Stimulated activated CD4-positive, alpha-beta T cell treated with anti-CD3 and anti-CD28 coated beads, Interleukin-1b, Interleukin-23, amount 100 ng/mL, for 1 hour (primary cell): ENCODE data around the gene PTPRCAP.

ENCODE experiments used
- DNase-seq, 2 donors: peaks; one replicate each; pipeline ENCODE4 v3.0.0-alpha.2; 2020; ENCODE audit warnings: low read depth in 2 of 2

The PTPRCAP gene

DNA sequence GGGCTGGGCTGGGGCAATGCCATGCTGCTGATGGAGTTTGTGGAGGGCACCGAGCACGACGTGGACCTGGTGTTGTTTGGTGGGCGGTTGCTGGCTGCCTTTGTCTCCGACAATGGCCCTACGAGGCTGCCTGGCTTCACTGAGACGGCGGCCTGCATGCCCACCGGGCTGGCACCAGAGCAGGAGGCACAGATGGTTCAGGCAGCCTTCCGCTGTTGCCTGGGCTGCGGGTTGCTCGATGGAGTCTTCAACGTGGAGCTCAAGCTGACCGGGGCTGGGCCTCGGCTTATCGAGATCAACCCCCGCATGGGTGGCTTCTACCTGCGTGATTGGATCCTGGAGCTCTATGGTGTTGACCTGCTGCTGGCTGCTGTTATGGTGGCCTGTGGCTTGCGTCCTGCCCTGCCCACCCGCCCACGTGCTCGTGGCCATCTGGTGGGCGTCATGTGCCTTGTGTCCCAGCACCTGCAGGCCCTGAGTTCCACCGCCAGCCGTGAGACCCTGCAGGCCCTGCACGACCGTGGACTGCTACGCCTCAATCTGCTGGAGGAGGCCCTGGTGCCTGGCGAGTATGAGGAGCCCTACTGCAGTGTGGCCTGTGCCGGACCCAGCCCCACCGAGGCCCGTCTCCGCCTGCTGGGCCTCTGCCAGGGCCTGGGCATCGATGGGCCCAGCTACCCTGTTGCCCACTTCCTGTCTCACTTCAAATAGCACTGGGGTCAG, 13.4 kb downstream of the PTPRCAP start:
- DNase-seq = no peak

DNA sequence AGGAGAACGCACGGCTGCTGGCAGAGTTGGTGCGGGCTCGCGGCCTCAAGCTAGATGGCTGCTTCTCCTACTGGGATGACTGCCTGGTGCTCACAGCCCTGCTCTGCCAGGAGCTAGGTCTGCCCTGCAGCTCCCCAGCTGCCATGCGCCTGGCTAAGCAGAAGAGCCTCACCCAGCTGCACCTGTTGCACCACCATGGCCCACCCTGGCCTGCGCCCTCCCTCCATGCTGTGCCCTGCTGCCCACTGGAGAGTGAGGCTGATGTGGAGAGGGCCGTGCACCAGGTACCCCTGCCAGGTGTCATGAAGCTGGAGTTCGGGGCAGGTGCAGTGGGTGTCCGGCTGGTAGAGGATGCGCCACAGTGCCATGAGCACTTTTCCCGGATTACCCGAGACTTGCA, 14.0 kb downstream of the PTPRCAP start:
- DNase-seq = no peak

DNA sequence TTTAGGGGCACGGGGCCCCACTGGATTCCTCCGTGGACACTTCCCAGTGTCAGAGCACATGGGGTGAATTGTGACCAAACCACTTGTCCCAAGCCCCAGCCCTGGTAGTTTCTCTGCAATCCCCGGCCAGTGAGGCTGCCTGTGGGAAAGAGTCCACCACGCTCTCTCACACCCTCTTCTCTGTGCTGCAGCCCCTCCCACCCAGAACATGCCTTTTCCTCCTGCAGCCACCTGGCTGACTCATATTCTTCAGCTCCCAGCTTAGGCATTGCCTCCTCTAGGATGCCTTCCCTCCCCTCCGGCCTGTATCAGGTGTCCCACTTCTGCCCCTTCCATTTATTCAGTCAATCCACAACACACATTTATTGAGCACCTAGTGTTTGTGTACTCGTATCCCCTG, 14.6 kb downstream of the PTPRCAP start:
- DNase-seq = no peak

DNA sequence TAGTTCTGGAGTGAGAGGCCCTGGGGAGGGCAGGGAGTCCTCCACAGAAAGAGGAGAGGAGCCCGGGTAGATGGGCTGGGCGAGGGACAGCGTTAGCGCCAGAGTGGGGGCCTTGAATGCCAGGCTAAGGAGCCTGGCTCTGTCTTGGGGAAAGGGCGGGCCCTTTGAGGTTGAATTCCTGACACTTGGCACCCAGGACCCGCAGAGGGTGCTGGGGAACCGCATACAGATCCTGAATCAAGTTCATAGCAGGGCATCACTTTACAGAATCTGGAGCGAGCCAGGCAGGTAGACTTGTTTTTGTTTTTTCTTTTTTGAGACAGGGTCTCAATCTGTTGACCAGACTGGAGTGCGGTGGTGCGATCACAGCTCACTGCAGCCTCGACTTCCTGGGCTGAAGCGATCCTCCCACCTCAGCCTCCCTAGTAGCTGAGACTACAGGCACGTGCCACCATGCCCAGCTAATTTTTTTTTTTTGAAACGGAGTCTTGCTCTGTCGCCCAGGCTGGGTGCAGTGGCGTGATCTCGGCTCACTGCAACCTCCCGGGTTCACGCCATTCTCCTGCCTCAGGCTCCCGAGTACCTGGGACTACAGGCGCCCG, 16.0 kb downstream of the PTPRCAP start:
- DNase-seq = no peak

DNA sequence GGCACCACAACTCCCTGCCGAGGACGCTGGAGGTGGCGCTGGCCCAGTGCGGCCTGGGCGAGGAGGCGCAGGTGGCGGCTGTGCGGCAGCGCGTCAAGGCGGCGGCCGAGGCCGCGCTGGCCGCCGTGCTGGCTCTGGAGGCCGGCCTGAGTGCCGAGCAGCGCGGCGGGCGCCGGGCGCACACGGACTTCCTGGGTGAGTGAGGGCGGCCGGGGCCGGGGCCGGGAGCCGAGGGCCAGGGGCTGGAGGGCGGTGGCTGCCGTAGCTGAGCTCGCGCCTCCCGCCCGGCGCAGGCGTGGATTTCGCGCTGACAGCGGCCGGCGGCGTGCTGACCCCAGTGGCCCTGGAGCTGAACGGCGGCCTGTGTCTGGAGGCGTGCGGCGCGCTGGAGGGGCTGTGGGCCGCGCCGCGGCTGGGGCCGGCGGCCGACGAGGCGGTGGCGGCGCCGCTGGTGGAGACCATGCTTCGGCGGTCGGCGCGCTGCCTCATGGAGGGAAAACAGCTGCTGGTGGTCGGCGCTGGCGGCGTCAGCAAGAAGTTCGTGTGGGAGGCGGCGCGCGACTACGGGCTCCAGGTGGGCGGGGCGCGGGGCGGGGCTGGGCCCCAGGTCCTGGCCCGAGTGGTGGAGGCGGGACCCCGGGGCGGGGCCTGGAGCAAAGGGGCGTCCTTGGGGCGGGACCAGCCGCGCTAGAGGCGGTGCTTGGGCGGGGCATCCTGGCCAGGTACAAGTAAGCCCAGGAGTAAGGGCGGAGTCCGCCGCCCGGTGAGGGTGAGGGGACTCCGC, 16.6 kb downstream of the PTPRCAP start:
- DNase-seq = peak; percentile 99 to 100

DNA sequence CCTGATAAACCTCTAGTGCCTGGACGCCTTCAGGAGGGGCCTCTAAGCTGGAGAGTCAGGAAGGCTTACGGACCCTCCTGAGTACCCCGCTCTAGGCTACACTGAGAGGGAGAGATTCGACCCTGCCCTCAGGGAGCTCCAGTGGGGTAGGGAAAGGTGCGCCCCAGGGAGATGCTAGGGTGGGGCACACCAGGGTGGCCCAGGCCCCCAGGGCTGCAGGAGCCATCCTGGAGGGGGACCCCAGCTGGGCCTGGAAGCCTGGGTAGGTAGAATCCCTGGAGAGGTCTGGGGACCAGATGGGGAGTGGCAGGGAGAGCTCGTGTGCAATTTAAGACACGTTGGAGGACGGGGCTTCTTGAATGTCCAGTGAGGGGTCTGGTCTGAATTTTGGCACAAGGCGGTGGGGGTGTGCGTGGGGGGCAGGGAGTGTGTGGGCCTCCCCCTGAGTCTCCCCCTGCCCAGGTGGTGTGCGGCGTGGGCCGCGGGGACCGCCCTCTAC, 17.3 kb downstream of the PTPRCAP start:
- DNase-seq = no peak

DNA sequence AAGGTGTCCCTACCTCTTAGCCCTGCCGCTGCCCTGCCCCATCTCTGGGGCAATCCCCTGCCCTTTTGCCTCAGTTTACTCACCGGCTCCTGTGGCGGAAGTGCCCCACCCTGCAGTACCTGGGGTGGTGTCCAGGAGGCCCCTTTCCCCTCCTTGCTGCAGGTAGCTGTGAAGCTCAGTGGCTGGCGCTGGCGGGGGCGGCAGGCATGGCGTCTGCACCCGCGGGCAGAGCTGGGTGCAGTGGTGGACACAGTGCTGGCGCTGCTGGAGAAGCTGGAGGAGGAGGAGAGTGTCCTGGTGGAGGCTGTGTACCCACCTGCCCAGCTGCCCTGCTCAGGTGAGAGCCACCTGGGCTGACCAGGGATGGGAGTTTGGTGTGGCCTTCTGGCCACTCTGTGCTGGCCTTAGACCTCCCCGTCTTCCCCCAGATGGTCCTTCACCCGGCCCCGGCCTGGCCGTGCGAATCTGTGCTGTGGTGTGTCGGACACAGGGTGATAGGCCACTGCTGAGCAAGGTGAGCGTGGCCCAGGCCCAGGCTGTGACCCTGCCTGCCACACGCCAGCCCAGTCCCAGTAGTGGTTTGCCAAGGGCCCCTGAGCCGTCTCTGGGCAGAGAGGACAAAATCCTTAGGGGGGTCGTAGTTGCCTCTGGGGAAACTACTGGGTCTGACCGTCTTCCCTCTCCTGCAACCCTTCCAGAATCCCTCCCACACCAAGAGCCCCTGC, 18.0 kb downstream of the PTPRCAP start:
- DNase-seq = no peak

DNA sequence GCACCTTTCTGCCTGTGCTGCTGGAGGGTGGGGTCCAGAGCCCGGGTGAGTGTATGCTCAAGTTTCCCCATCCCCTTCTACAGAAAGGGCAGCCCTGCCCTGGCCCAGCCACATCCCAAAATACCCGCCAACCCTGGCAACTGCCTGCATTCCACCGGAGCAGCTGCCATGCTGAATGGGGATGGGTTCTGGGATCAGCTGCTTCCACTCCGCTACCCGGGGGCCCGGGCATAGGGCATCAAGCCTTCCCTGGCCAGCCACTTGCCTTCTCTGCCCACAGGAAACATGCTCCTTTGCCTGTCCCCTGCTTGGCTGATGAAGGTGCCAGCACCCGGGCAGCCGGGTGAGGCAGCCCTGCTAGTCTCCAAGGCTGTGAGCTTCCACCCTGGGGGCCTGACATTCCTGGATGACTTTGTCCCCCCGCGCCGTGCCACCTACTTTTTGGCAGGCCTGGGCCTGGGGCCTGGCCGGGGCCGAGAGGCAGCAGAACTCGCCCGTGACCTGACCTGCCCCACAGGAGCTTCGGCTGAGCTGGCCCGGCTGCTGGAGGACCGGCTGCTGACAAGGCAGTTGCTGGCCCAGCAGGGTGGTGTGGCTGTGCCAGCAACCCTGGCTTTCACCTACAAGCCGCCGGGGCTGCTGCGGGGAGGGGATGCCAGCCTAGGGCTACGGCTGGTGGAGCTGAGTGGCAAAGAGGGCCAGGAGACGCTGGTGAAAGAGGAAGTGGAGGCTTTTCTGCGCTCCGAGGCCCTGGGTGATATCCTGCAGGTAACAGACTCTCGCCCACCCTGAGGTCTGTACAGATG, 18.8 kb downstream of the PTPRCAP start:
- DNase-seq = no peak

DNA sequence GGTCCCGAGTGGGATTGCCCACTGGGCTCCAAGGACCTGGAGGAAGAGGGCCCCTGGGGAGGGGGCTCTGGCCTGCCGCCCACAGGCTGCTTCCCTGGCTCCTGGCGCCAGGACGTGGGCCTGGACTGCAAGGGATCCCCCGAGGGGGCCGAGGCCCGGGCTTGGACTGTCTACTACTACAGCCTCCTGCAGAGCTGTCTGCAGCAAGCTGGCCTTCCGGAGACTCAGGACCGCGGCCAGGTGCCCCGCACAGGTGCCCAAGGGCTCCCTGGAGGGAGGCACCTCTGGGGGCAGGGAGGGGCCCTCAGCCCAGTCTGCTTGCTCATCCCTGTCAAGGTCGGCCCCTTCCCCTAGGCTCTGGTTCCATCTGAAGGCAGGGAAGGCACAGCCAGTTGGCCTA, 20.1 kb downstream of the PTPRCAP start:
- DNase-seq = no peak

DNA sequence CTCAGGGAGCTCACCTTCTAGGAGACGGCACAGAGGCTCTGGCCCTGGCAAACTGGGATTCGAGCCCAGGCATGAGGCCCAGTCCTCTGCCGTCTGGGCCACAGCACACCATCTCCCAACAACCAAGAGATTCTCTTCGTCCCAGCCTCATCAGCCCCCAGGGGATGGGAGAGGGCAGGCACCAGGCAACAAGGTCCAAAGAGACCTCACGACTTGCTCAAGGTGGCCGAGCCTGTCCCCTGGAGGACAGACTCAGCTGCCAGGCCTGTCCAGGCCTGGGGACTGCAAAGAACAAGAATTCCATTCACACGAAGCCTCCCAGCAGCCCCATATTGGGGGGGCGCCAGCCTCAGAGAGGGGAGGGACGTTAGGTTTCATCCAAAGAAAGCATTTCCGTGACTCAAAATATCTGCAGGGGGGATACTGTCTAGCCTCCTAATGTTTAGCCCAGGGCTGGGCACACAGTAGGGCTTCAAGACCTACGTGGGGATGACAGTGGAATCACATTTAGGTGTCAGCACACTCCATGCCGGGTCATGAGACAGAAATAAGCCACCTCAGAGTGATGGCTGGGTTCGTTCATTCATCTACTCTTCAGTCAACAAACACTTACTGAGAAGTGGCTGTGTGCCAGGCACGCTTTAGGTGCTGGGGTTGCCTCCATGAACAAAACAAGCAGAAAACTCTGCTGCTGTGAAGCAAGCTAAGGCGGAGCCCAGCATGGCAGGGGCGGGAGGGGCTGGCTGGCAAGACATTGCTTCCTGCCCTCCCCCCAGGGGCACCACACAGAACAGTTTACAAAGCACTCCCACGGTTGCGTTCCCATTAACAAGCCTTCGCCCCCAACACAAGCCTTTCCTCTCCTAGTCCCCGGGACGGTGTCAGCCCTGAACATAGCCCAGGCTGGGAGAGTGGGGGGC, 20.8 kb downstream of the PTPRCAP start:
- peak in 1 of 2 donors; percentile 72 for DNase-seq

DNA sequence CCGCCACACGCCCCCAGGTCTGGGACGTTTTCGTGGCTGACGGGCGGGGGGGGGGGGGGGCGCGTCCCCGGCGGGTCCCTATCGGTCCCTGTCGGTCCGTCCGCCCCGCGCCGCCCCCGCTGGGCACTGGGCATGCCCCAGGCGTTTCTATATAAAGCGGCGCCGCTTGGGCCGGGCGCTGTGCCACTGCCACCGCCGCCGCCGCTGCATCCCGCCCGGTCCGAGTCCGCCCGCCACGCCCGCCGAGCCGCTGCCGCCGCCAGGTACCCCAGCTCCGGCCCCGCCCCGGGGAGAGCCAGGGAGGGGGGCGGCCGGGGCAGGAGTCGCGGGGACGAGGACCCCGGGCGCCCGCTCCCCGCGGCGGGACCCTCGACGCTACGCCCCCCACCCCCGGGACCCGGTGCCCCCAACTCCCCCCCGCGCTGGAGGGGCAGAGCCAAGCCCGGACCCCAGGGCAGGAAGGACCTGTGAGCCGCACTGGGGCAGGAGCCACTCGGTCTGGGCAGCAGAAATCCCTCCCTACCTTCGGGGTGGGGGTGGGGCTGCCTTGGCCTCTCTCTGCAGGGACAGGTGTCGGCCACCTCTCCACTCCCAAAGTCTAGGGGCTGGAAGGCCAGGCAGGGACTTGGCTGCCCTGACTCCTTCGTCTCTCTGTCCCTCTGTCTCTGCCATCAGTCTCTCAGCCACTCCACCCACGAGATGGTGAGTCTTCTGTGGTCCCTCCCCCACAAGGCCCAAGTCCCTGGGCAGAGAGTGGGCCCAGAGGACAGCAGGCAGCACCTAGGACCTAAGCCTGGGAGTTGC, 21.8 kb downstream of the PTPRCAP start, which contains the start of gene CARNS1:
TSS of gene CARNS1 (plus strand) at position 178 of the 804 bp plus-strand sequence. CDS start at position 700, 522 bp downstream.
- DNase-seq = no peak

DNA sequence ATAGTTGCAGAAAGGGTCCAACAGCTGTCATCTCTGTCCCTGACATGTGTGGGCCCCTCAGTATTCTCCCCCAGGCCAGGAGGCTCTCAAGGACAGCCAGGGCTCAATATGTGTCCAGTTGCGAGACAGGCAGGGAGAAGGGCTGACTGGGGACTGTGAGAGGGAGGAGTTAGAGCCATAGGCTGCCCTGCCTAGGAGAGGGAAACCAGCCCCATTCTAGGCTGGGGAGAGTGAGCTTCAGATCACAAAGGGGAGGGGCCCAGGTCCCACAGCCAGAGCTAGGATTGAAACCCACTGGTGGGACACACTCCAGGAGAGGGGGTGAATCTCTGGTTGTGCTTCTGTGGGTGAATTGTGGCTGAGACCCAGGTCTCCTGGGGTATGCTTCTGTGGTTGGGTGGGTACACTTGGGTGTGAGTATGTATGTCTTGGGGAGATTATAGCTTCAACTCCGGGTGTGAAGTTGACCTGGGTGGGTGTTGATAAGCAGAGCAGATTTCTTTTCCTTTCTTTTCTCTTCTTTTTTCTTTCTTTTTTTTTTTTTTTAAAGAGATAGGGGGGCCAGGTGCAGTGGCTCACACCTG, 24.1 kb downstream of the PTPRCAP start:
- DNase-seq = no peak

DNA sequence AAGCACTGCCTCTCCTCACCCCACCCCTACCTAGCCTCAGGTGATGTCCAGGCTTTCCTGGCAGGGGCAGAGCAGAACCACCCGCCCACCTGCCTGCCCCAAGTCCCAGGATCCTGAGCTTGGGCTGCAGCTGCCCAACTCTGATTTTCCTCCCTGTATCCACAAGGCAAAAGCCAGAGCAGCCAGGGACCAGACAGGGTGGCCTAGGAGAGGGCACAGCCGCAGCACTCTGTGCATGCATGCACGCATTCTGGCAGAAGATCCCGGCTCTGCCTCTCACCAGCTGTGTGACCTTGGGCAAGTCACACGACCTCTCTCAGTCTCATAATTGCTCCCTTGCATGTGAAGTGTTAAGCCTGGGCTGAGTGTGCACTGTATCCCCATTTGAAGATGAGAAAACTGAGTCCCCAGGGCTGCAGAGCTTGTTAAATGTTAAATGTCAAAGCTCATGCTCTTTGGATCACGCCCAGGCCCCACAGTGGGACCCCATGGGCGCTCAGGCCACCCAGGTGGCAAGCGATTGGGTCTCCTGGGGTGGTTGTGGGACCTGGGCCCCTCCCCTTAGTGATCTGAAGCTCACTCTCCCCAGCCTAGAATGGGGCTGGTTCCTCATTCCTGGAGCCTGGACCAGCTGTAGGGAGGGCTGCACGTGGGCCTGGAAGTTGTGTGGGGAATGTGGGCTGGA, 24.8 kb downstream of the PTPRCAP start:
- no peak for DNase-seq

DNA sequence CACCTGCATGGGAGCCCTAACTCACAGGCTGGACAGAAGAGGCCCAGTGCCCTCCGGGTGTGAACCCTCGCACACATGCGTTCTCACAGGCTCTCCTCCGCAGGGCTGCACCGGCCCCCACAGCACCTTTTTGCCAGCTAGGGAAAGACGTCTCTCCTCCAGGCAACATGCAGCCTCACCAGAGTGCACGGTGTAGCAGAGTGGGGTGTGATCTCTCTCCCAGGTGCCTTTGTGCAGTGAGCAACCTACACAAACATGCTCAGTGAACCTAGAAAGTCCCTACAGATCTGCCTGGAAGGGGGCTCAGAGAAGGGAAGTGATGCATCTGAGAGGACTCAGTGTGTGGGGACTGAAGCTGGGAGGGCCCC, 25.7 kb downstream of the PTPRCAP start:
- DNase-seq = no peak

DNA sequence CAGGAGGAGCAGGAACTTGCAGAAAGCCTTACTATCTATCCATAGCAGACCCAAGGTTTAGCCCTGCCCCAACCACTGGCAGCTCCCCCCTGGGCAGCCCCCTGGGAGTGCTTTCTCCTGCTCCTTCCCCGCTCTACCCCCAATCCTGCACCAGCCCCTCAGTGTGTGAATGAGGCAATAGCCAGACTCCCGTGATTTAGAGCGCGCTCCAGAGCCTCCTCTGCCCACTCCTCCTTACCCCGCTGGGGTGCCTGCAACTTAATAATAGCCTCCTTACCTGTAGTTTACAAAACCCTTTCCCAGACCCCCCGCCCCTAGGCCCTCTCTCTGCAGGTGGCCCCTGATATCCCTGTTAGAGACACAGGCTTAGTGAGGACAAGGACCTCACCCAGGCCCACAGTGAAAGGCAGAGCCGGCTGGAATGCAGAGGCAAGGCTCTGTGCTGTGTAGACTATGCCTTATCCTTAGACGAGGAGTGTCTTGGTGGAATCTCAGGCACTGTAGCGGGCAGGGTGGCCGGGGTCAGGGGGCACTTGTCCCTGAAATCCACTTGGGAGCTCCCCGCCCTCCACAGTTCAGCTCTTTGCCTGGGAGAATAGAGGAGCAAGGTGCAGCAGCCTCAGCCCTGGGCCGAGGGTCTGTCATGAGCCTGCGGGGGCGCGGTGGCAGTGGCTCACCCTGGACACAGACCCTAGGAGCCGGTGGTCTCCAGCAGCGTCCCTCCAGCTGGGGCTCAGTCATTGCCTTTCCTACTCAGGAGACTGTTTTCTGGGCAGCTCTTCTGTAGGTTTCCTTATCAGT, 26.3 kb downstream of the PTPRCAP start:
- no peak for DNase-seq

DNA sequence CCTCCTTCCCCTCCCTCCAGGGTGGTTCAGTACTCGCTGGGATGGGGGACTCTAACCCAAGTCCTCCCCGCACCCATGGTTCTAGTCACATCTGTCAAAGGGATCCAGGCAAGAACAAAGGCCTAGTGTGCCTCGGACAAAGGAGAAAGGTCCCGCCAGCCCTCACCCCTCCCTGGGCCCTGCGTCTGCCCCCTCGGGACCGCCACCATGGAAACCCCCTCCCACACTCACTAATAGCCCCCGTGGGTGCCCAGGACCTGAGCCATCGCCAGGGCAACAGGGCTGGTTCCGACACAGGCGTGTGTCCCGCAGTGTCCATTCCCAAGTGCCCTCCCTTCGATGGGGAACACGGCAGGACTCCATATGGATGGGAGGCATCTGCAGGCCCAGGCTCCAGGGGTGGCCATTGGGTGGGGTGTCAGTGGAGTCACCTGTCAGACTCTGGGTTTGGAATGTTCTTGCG, 27.1 kb downstream of the PTPRCAP start:
- no peak for DNase-seq

DNA sequence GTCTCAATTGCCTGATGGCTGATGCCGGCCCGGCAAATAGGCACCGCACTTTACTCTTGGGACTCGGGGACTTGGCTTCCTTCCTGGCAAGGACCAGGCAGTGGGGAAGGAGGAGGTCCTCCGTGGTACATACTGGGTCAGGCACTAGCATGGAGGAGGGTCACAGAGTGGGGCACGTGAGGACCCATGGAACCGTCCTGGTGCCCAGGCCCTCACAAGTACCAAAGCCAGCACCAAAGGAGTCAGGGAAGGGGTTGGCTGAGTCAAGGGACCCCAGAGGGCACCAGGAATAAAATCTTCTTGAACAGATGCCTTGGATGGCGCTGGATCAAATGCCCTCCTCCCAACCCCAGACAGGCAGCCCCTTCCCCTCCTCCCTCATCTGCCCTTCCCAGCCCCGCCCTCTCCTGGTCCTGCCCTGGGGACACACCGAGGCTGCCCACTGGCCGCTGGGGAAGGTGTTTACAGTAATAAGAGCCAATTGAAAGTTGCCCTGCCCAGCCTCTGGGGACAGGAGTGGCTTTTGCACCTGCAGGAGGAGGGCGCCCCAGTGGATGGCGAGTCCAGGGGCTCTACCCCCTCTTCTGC, 27.6 kb downstream of the PTPRCAP start:
- DNase-seq = no peak
